ENCODE data around the gene SAA4.
"Not testable (repeated sequence)": the region's sequence is repeated elsewhere in the genome, so short reads cannot be mapped to it uniquely, and the experiment has no call there.

The SAA4 gene, protein sequence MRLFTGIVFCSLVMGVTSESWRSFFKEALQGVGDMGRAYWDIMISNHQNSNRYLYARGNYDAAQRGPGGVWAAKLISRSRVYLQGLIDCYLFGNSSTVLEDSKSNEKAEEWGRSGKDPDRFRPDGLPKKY

GRCh38 chr11:18236664-18237356 lies at the start of gene SAA4:
SAA4 (minus strand) TSS chr11:18236802; CDS start chr11:18235926, 876 bp downstream.
- in situ Hi-C loops (cut with HindIII; ENCODE audit: low pct_ligation_motif_present, low pct_unique_long_range_greater_than_20kb, low sequenced_read_pairs): no loop called here
- no peak for DNase-seq

GRCh38 chr11:18285841-18286240 lies 49.2 kb upstream of the SAA4 start:
- in situ Hi-C loops (cut with HindIII; ENCODE audit: low pct_ligation_motif_present, low pct_unique_long_range_greater_than_20kb, low sequenced_read_pairs): no loop called here
- no peak for DNase-seq

- in situ Hi-C loops (cut with HindIII; ENCODE audit: low pct_ligation_motif_present, low pct_unique_long_range_greater_than_20kb, low sequenced_read_pairs): no loop called here
- no peak for DNase-seq
Observed at GRCh38 chr11:18282626-18283025, 46.0 kb upstream of the SAA4 start.

DNA sequence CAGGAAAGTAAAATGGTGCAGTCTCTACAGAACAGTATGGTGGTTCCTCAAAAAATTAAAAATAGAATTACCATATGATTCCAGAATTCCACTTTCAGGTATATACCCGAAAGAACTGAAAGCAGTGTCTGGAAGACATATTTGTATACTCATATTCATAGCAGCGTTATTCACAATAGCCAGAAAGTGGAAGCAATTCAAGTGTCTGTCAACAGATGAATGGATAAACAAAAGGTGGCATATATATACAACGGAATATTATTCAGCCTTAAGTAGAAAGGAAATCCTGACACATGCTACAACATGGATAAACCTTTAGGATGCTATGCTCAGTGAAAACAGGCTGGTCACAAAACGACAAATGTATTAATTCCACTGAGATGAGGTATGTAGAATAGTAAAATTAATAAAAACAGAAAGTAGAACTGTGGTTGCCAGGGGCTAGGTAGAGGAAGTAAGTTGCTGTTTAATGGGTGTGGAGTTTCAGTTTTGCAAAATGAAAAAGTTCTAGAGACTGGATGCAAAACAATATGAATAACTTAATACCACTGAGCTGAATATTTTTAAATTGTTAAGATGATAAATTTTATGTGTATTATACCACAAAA lies 43.9 kb upstream of the SAA4 start:
- no peak for DNase-seq
- in situ Hi-C loops (cut with HindIII; ENCODE audit: low pct_ligation_motif_present, low pct_unique_long_range_greater_than_20kb, low sequenced_read_pairs): no loop called here

GRCh38 chr11:18277565-18278271 lies 41.1 kb upstream of the SAA4 start:
- in situ Hi-C loops (cut with HindIII; ENCODE audit: low pct_ligation_motif_present, low pct_unique_long_range_greater_than_20kb, low sequenced_read_pairs): no loop called here
- no peak for DNase-seq

GRCh38 chr11:18271206-18271605 lies 34.6 kb upstream of the SAA4 start:
- DNase-seq: no peak
- in situ Hi-C loops (cut with HindIII; ENCODE audit: low pct_ligation_motif_present, low pct_unique_long_range_greater_than_20kb, low sequenced_read_pairs): no loop called here

GRCh38 chr11:18270102-18270501 lies 33.5 kb upstream of the SAA4 start:
- in situ Hi-C loops (cut with HindIII; ENCODE audit: low pct_ligation_motif_present, low pct_unique_long_range_greater_than_20kb, low sequenced_read_pairs): no loop called here
- DNase-seq: no peak

- DNase-seq; in situ Hi-C loops (cut with HindIII; ENCODE audit: low pct_ligation_motif_present, low pct_unique_long_range_greater_than_20kb, low sequenced_read_pairs): not testable (repeated sequence)
Observed at GRCh38 chr11:18269252-18269651, 32.6 kb upstream of the SAA4 start.

DNA sequence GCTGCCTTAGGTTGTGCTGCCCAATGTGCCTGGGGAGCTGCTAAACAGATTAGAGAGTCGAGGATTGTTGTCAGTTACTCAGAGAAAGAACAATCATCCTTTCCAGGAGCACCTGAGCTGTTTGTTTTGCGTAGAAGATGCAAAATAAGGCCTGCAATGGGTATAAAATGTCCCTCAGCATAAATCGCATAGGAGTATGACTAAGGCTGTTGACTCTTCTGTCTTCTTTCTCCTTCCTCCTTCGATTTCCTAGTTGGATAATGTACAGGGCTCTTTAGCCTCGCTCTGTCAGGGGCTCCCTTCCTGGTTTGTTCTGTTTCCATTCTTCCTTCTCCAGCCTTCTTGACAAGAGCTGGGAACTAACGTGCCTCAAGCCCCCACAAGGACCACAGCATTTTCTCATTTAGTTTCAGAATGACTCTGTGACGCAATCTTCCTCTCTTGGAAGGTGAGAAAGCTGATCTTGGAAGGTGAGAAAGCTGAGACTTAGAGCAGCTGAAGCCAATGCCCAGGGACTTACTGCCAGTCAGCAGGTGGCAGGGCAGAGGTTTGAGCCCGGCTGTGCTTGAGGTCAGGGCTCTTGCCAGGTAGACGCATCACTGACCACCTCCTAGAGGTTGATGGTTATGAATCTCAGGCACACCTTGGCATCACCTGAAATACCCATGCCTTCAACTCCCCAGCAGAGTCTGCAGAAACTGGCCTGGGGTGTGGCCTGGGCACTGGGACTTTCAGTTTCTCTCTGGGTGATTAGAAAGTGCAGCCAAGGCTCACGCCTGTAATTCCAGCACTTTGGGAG lies 30.9 kb upstream of the SAA4 start:
- in situ Hi-C loops (cut with HindIII; ENCODE audit: low pct_ligation_motif_present, low pct_unique_long_range_greater_than_20kb, low sequenced_read_pairs); DNase-seq: not testable (repeated sequence)

- DNase-seq: no peak
- in situ Hi-C loops (cut with HindIII; ENCODE audit: low pct_ligation_motif_present, low pct_unique_long_range_greater_than_20kb, low sequenced_read_pairs): no loop called here
Observed at GRCh38 chr11:18265949-18266348, 29.3 kb upstream of the SAA4 start, which contains the start of gene SAA1. SAA1 (plus strand) TSS chr11:18266264; CDS start chr11:18266888, 624 bp downstream.

DNA sequence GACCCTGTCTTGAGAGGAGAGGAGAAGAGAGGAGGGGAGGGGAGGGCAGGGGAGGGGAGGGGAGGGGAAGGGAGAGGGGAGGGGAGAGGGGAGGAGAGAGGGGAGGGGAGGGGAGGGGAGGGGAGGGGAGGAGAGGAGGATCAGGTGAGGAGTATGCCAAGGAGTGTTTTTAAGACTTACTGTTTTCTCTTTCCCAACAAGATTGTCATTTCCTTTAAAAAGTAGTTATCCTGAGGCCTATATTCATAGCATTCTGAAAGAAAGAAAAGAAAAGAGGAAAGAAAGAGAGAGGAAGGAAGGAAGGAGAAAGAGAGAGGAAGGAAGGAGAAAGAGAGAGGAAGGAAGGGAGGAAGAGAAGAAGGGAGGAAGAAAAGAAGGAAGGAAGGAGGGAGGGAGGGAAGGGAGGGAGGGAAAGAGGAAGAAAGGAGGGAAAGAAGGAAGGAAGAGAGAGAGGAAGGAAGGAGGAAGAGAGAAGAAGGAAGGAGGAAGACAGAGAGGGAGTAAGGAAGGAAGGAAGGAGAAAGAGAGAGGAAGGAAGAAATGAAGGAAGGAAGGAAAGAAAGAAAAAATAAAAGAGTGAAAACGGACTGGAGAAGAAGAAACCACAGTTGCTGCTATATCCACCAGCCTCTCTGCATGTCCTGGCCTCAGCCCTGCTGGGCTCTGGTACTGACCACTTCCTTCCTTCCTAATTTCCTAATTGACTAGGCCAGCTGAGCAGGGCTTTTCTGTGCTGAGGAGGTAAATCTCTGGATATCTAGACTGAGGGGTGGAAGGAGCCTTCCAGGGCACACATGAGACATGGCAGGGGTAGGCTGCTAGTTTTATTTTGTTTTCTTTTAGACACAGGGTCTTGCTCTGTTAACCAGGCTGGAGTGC lies 28.3 kb upstream of the SAA4 start:
- DNase-seq: no peak
- in situ Hi-C loops (cut with HindIII; ENCODE audit: low pct_ligation_motif_present, low pct_unique_long_range_greater_than_20kb, low sequenced_read_pairs): no loop called here

DNA sequence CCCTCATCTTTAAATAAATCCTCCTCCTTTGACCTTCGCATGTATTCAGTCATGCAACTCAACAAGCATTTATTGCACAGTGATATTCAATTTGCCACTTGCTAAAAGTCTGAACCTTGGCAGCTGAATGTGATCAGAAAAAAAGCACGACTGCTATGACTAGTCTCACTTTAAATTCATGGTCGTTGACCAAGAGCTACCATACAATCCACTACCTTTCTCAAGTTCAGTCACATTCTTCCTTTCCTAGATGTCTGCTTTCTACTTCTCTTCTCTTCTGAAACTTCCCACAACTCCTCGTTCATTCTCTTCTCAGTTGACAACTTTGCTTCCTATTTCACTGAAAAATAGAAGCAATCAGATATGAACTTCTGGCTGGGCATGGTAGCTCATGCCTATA lies 27.4 kb upstream of the SAA4 start:
- DNase-seq: no peak
- in situ Hi-C loops (cut with HindIII; ENCODE audit: low pct_ligation_motif_present, low pct_unique_long_range_greater_than_20kb, low sequenced_read_pairs): no loop called here

DNA sequence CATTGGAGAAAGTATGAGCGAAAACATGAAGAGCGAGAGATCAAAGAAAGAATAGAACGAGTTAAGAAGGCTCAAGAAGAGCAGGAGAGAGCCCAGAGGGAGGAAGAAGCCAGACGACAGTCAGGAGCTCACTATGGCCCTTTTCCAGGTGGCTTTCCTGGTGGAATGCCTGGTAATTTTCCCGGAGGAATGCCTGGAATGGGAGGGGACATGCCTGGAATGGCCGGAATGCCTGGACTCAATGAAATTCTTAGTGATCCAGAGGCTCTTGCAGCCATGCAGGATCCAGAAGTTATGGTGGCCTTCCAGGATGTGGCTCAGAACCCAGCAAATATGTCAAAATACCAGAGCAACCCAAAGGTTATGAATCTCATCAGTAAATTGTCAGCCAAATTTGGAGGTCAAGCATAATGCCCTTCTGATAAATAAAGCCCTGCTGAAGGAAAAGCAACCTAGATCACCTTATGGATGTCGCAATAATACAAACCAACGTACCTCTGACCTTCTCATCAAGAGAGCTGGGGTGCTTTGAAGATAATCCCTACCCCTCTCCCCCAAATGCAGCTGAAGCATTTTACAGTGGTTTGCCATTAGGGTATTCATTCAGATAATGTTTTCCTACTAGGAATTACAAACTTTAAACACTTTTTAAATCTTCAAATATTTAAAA lies 26.2 kb upstream of the SAA4 start:
- DNase-seq: peak; percentile 3
- in situ Hi-C loops (cut with HindIII; ENCODE audit: low pct_ligation_motif_present, low pct_unique_long_range_greater_than_20kb, low sequenced_read_pairs): not testable (repeated sequence)

DNA sequence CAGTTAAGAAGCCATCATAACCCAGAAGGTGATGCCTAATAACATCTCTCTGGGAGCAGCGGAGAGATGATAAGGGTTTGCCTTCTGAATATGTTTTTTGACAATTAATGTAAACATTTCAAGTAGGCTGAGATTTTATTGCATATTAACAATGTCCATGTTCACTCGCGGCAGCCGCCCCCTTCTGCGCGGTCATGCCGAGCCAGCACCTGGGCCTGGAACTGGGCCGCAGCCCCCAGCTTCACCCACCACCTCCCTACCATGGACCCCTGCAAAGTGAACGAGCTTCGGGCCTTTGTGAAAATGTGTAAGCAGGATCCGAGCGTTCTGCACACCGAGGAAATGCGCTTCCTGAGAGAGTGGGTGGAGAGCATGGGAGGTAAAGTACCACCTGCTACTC lies 25.1 kb upstream of the SAA4 start:
- in situ Hi-C loops (cut with HindIII; ENCODE audit: low pct_ligation_motif_present, low pct_unique_long_range_greater_than_20kb, low sequenced_read_pairs): no loop called here
- no peak for DNase-seq

DNA sequence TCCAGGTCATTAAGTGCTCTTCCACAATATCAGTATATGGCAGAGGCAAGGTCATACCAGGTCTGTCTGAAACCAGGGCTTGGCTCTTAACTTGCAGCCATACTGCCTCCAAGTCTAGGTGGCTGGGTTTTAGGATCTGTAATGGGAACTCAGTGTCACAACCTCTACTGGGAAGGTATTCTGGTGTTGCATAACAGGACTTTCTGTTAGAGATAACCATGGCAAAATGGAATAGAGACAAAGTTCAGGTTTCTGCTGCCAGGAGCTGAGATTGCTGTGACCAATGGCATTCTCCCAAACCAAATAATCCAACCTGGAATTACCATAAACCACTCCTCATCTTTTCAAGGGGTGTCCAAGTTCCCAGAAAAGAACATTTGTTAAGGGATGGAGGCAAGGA lies 22.7 kb upstream of the SAA4 start:
- DNase-seq: no peak
- in situ Hi-C loops (cut with HindIII; ENCODE audit: low pct_ligation_motif_present, low pct_unique_long_range_greater_than_20kb, low sequenced_read_pairs): no loop called here

DNA sequence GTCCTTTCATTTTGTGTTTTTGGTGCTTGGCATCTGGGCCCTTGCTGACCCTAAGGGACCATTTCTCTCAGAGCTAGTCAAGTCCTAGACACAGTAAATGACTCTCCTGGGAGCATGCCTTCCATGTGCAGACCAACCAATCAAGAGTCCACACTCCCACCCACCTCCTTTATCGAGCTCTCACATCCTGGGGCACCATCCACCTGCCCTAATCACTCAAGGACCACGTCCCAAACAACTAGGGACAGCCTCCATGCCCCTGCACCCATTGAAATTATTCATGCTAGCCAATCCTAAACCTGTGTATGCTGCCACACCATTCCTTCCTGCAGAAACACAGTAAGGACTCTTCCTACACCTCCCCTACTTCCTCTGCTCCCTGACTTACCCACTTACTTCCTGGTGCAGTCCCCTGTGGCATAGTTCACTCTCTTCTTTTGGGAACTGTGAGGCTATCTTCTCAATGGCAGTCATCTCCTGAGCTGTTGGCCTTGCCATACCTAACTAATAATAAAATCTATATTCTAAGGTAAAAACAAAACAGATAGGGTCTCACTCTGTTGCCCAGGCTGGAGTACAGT lies 18.3 kb upstream of the SAA4 start:
- DNase-seq: no peak
- in situ Hi-C loops (cut with HindIII; ENCODE audit: low pct_ligation_motif_present, low pct_unique_long_range_greater_than_20kb, low sequenced_read_pairs): no loop called here

- in situ Hi-C loops (cut with HindIII; ENCODE audit: low pct_ligation_motif_present, low pct_unique_long_range_greater_than_20kb, low sequenced_read_pairs): no loop called here
- no peak for DNase-seq
Observed at GRCh38 chr11:18253778-18254338, 17.3 kb upstream of the SAA4 start.
